T1000 (cell line): ENCODE results near the gene ASCL2.
"Not testable (repeated sequence)": the region's sequence is repeated elsewhere in the genome, so short reads cannot be mapped to it uniquely, and the experiment has no call there.

ENCODE experiments used
- DNase-seq: peaks from one replicate; lab custom pipeline; 2025; ENCODE audit warnings: mixed read lengths; lab: John Stamatoyannopoulos, UW

ASCL2 gene

DNA sequence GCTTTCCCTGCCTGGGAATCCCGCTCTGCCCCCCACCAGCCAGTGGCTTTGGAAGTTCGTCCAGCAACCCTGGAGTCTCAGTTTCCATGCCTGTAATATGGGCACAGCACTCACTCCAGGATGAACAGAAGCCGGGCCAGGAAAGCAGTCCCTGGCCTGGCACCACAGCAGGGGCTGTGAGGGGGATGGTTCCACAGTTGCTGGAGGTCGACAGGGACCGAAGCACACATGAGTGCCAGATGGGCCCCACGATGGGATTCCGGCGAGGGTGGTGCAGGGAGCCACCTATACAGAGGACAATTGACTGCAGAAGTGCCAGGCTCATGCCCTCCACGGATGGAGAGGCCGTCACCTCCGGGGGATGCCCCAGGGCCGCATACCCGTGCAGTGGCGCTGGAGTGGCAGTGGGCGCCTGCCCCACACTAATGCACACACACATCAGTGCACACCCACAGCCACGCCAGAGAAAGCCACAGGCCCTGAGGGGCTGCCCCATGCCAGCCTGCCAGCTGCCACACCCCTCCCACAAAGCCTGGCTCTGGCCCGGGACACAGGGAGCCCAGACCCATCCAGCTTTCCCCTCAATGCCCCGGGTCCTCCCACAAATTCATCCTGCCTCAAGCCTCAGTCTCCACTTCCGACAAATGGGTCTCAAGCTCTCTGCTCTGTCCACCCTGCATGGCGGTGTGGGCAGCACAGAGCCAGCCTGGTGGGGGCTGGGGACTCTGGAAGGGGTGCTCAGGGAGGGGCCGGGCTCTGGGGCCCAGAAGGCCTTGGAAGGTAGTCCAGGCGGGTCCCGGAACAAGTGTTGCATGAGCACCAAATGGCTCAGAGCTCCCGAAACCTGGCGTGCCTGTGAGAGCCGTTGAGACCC, 9.7 kb downstream of the ASCL2 start:
- no peak for DNase-seq

DNA sequence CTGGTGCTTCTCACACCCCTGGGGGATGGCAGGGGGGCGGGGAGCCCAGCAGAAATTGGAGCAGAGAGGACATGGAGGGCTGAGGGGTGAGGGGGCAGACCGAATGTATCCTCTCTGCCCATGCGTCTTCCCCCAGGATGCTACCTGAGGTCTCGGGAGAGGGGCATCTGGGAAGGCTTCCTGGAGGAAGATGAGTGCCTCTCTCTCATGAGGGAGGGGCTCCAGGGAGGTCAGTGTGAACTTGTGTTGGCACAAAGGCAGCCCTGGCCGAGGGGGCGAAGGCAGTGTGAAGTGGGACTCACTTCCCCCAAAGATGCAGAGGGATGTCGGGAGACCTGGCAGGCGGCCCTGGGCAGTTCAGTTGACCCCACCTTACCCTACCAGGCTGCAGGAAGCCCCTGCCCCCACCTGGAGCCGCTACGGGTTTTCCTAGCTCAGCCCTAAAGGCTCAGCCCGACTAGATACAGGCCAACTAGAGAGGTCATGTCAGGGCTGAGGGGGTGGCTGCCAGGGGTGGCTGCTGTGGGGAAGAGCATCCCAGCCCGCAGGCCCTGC, 10.4 kb downstream of the ASCL2 start:
- DNase-seq: no peak

DNA sequence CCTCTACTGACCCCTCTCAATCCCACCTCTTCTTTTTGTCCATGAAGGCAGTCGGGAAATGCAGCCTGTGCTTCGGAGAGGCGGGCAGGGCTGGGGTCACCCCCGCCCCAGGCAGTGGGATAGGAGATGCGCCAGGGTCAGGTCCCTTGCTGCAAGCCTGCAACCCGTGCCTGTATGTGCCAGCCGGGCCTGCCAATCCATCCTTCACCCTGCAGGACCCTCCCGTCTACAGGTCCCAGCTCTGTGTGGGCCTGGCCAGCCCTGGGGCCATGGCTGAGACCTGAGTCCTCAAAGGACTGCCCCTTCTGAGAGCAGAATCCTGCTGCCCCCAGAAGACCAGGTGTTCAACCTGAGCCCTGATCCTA, 10.9 kb downstream of the ASCL2 start:
- no peak for DNase-seq

DNA sequence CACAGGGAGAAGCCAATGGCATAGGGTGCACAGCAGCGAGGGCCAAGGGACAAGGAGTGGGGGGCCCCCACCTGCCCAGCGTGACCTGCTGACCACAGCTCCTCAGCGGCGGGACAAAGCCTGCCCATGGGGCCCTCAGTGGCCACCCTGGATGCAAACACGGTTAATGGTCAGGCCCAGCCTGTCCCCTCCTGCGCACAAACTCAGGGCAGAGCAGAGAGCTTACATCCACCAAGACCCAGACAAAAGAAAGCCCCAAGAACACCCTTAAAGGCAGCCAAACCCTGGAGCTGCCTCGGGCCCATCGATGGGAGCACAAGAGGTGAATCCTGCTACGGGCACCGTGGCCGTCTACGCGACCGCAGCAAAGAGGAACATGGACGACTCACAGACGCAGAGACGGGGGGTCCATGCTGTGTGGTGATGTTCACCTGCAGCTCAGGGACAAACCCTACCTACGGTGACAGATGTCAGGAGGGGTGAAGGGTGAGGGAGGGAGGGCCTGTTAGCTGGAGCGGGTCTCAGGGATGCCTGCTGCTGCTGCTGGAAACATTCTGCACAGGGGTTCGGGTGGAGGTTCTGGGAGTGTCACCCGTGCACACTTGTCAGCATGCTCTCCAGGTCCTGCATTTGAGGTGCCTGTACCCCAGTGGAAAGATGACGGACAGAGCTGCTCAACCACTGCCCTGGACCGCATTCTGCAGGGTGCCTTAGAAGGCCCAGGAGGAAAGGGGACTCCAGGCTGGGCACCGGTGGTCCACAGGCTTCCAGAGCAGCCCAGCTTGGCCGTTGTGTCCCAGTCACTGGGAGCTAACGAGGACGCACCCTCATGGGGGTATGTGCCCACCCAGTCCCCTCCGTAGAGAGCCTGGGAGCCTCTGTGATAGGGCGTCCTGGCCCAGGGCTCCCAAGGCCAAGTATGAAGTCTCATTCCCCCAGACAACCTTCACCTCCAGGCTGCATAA, 11.6 kb downstream of the ASCL2 start:
- no peak for DNase-seq

DNA sequence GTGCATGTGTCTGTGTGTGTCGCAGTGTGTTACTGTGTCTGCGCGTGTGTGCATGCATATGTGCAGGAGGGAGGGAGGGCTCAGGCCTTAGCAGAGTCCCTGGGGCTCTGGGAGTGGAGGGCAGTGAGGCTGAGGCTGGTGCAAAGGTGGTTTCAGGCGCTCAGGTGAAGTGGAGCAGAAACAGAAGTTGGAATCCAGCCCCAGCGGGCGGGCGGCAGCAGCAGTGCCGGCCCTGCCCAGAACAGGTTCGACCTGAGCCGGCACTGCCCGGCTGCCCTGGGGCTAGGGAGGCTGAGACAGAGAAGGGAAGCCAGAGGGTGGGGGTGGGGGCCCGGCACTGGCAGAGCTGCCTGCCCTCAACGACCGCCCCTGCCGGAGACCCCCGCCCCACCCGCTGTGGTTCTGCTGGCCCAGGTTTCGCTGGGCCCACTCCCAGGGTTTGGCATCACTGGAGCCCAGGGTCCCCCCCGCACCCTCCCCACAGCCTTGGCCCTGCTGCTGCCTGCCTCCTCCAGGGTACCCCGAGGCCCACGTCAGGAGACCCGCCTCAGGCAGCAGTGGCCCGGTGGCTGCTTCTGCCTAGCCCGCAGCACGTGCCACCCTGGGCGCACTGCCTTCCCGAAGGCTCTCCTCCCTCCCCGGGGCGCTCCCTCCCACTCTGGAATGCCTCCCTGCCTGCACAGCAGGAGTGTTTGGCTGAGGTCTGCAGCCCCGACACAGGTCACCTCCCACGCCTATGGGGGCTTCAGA, 13.3 kb downstream of the ASCL2 start:
- DNase-seq: no peak

DNA sequence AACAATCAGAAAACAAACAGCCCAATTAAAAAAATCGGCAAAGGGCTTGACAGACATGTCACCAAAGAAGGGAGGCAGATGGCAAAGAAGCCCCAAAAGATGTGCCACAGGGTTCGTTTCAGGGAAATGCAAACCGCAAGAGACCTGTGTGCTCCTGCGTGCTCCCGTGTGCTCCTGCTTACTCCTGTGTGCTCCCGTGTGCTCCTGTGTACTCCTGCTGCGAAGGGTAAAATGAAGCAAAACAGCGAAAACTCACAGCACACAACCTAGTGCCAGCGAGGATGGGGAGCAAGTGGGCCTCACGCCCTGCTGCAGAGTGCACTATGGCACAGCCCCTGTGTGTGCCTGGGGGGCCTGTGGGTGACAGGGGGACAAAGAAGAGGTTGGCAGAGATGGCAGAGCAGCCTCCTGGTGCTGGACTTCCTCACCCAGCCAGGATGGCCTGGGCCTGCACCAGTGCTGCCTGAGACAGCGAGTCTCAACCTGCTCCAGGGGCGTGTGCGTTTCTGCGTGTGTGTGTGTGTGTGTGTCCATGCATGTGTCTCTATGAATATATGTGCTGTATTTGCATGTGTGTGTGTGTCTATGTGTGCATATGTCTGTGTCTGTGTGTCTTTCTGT, 14.0 kb downstream of the ASCL2 start:
- no peak for DNase-seq

DNA sequence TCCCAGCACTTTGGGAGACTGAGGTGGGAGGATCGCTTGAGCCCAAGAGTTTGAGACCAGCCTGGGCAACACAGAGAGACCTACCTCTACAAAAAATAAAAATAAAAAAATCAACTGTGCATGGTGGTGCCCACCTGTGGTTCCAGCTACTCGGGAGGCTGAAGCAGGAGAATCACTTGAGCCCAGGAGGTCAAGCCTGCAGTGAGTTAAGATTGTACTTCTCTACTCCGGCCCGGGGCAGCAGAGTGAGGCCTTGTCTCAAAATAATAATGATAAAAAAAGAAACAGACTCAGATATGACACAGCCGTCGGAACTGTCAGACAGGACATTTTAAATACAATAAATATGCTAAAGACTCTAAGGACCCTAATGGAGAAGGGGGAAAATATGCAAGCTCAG, 18.4 kb downstream of the ASCL2 start:
- no peak for DNase-seq

DNA sequence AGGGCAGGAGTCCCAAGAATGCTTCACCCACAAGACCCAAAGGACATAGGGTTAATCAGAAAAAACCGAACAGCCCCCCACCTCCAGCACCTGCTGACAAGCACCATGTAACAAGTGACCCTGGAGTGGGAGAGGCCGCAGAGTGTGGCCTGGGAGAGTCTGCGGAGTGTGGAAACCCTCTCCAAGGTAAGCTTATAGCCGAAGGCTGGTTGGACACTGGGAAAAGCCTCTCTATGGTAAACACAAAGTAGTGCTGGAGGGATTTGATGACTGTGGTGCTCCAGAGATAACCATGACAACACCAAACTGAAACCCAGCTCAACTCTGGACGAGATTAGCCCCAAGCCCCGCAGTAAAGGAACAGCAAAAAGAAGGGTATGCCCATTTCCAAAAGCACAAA, 19.2 kb downstream of the ASCL2 start:
- DNase-seq: no peak

DNA sequence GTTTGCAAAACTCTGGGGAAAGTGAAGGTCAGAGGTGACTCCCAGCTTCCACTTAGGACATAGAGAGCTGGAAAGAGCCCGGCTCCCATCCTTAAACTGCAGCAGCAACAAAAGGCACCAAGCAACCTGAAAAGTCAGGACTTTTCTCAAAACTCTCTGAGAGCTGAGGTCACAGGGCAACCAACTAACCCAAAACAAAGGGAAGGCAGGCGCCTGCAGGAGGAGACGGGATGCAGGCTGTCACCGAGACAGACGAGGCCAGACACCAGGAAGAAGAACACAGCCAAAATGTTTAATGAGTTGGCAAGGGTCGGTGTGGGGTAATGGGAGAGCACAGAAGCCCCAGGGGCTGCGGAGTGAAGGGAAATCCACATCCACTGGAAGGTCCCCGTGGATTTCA, 19.9 kb downstream of the ASCL2 start:
- DNase-seq: no peak

DNA sequence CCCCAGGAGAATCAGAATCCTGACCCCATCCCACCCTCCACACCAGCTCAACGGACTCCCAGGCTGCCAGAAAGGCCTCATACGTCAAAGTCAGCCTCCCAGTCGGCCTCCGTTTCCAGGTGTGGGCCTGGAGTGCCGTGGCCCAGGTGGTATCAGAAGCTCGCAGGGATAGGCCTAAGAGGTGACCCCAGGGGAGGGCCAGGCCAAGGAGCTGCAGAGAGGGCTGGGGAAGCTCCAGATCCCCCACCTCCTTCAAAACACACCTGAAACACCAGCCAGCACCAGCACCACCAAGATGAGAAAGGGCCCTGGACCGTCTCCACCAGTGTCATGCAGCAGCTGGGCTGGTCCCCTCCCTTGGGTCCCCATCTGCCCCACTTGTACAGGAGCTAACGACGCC, 20.3 kb downstream of the ASCL2 start:
- no peak for DNase-seq

DNA sequence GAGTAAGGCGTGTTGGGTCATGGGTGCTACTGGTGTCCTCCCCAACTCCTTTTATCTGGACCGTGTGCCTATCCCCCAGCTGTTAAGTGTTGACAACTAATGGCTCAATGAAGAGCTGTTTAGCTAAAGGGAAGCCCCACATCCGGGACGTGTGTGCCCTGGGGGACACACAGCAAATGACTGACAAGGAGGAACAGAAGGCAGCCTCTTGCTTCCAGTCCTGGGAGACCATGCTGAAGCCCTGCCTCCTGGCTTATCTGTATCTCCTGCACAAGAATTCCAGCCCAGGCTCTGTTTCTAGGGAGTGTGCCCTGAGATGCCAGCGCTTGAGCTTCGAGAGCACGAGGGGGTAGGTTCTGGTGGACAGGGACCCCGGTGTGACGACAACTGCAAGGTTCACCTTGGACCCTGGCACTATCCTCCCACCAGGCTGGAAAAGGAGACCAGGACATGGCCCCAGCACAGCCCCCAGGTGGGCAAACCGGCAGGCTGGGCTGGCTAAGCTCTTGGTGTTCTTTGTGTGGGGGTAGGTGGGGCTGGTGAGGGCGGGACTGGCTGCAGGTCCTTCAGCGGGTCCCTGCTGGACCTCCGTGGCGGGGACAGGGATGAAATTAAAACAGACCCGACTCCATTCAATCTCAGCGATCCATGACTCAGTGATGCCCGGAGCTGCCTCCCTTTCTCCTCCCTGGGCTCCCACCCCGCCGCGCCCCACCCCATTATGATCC, 21.0 kb downstream of the ASCL2 start:
- no peak for DNase-seq

DNA sequence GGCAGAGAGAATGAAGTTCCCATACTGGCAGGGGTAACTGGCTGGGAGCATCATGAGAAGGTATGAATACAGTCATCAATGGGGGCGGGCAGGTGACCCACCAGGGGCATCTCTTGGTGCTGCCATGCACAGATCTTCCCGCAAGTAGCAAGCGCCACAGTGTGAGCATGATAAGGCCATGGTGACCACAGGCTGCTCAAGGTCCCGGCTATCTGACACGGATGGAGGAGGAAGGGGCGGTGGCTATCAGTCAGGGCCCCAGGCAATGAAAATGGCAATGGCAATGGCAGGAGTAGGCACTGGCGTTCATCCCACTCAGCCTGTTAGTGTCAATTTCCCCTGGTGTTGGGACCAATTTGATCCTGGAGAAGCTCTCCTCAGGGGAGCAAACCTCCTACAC, 21.6 kb downstream of the ASCL2 start:
- DNase-seq: no peak

DNA sequence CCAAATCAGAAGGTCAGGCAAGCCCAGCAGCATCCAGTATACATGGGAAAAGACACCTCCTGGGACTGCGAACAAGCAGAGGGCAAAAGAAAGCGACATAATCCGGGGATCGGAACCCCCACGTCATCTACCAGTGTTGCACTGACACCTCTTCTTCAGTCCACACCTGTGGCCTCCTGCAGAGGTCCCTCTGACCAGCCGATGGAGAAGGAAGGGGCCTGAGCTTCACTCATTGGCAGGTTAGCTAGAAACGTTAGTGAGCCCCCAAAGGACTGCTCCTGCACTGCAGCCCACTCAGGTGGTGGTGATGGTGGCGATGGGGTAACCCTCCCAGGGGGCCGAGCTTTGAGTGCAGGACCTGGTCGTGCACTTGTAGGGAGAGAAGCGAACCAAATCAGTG, 22.1 kb downstream of the ASCL2 start:
- DNase-seq: no peak

DNA sequence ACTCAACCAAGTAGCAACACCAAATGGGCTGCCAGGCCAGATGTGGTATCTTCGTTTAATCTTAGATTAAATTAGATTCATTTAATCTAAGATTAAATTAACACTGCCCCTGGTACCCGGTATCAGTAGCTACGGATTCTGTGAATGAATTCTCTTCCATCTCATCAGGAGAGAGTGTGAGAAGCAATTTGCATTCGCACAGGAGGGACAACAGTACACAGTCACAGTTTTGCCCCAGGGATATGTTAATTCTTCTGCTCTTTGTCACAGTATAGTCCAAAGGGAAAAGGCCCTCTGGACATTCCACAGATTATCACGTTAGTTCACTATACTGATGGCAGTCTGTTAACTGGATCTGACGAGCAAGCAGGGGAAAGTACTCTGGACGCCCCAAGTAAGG, 22.9 kb downstream of the ASCL2 start:
- DNase-seq: no peak

DNA sequence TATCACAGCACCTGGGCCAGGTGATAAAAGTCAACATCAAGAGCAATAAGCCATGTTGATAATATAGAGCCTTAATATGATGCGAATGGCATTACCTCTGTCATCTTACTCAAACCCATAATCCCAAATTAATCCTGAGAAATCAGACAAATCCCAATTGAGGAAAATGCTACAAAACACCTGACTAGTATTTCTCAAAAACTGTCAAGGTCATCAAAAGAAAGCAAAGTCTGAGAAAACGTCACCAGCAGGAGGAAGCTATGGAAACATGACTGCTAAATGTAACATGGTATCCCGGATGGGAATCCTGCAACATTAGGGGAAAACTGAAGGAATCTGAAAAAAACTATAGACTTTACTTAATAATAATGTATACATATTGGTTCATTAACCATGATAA, 29.6 kb downstream of the ASCL2 start:
- no peak for DNase-seq

DNA sequence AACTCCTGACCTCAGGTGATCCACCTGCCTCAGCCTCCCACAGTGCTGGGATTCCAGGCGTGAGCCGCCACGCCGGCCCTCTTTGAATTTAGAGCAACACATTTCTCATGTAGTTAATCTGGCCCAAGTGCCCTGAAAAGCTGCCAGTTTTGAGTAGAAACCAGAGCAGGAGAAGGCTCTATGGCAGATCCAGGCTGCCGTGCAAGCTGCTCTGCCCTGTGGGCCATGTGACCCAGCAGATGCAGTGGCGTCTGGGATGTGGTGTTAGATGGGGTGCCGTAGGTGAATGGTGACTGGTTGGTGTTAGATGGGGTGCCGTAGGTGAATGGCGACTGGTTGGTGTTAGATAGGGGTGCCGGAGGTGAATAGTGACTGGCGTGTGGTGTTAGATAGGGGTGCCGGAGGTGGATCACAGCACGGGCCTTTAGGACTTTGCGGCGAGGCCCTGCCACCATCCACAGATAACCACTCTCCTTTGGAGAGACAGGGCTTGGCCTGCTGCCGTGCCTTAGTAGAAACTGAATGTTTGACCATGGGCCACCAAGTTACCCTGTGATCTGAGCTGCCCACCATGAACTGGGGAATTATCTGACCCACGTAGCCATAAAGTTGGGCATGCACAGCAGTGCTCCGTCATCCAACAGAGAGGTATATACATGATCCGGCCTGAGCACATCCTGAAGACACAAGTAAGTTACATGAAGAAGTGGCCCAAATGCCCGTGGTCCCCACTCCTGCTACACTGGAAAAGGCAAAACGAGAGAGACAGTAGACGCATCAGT, 32.7 kb downstream of the ASCL2 start:
- no peak for DNase-seq

DNA sequence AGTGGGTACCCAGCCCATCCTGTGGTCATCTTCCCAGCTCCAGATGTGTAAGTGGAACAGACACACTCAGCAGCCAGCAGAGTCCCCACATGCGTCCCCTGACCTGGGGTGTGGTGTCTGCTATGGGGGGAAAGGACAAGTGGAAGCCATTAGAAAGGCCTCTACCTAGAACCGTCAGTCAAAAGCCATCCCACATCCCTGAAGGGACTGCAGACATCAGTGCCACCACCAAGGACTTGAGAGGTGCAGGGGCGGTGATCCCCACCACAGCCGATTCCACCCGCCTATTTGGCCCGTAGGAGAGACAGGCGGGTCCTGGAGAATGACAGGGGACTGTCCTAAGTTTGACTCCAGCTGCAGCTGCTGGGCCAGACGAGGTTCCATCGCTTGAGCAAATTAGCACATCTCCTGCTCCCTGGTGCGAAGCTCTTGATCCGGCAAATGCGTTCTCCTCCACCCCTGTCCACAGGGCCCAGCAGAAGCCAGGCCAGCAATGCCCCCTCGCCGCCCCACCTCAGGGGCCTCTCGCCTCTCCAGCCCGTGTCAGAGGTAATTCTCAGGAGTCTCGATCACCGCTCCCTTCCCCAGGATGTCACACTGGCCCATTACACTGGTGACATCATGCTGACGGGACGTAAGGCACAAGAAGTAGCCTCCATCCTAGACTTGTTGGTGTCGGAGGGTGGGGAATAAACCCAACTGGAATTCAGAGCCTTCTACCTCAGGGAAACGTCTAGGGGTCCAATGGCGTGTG, 33.8 kb downstream of the ASCL2 start:
- not testable (repeated sequence) for DNase-seq

DNA sequence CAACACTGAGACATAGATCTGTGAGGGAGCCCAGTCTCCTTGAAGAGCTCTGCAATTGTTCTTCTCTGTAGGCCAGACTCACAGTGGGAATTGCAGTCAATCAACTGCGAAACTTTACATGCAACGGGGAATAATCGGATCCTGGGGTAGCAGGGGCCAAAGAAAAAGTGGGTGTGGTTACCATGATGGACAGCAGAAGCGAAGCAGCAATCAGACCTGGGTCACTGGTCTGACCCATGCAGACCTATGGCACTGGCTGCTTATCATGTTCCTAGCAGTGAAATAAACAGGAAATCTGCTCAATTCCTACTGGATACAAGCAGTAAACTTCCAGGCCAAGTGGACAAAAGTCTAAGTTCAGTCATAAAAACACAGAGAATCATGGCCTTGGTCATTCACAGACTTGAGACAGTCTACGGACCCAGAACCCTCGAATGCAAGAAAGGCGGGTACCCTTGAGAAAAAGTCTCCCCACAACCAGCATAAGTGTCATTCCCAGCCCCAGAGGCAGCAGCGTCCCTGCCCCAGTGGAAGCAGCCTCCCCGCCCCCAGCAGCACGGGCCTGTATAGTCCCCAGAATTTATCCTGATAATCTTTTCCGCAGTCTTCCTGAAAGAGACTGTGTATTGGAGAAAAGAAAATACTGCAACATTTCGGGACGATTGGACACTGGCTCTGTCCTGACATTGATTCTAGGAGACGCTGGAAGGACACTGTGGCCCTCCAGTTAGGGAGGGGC, 34.6 kb downstream of the ASCL2 start:
- no peak for DNase-seq

DNA sequence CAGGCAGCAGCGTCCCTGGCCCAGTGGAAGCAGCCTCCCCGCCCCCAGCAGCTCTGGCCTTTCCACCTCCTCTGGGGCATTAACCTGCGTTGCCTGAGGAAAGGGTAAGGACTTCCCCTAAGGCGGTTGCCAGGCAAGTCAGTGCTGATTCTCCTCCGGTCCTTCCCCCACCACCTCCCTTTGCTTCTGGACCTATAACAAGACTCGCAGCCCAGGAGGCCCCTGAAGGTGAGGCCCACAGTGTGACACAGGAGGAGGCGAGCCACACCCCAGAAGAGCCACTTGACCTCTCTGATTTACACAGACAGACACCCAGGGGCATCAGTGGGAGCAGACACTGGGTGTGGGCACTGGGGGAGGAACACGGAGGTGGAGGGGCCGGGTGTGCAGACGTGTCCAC, 35.4 kb downstream of the ASCL2 start:
- DNase-seq: no peak
